ENCODE results near the gene TM4SF4.
A peak's percentile ranks its signal among the peaks of the same experiment; 100 is the strongest.

The TM4SF4 gene

GRCh38 chr3:149547954-149548668 lies 73.6 kb downstream of the TM4SF4 start:
- Histone ChIP-seq H3K18ac (ENCODE audit: low read length) (no peak overlapping the region), H2BK120ac (ENCODE audit: low read depth, low read length) (no peak overlapping the region), H3K4me2 (ENCODE audit: insufficient read depth, low read length, poor library complexity, severe bottlenecking) (no peak overlapping the region), H3K27me3 (ENCODE audit: control insufficient read depth in 3 of 3, insufficient read depth in 3 of 3, low read depth in 1 of 3, low read length in 3 of 3) (no peaks in the 10 kb centered on the region), H2BK12ac (ENCODE audit: low read length) (no peak overlapping the region), H3K23ac (ENCODE audit: low read depth, low read length, poor library complexity) (no peak overlapping the region), H2BK5ac (ENCODE audit: low read length) (no peak overlapping the region), H3K14ac (ENCODE audit: low read length) (no peak overlapping the region), H3K9ac (ENCODE audit: low read depth, low read length, poor library complexity) (no peak overlapping the region), H4K8ac (ENCODE audit: low read depth, low read length) (no peak overlapping the region), H2BK15ac (ENCODE audit: low read length) (no peak overlapping the region), H3K4me1 (ENCODE audit: control insufficient read depth in 2 of 2, insufficient read depth in 1 of 2, low read depth in 1 of 2, low read length in 2 of 2) (peaks cover 0 to 8% of the 10 kb centered on the region in 2 donors), H4K91ac (ENCODE audit: low read depth, low read length, poor library complexity) (no peak overlapping the region), H3K9me3 (replicated peaks in 1 of 2; ENCODE audit: control insufficient read depth in 2 of 2, insufficient read depth in 1 of 2, low read depth in 1 of 2, low read length in 2 of 2) (no peaks in the 10 kb centered on the region), H3K79me1 (ENCODE audit: low read depth, low read length) (no peaks in the 10 kb centered on the region), H3K27ac (replicated peaks; ENCODE audit: low read length) (no peak overlapping the region), H2AK5ac (ENCODE audit: low read depth, low read length) (no peak overlapping the region), H3K36me3 (replicated peaks in 1 of 2; ENCODE audit: control insufficient read depth in 2 of 2, insufficient read depth in 2 of 2, low read length in 2 of 2) (peaks cover 0 to 11% of the 10 kb centered on the region in 2 donors), H3K4me3 (ENCODE audit: low read length in 2 of 2) (no peak overlapping the region), H2AFZ (ENCODE audit: low read length) (no peak overlapping the region), H3K4ac (ENCODE audit: low read length) (no peak overlapping the region)
- no peak for DNase-seq (ENCODE audit: low spot score)
- WGBS, 2 donors (ENCODE audit: extremely low coverage in 2 of 2, insufficient read length in 2 of 2, insufficient replicate concordance in 1 of 2): no CpG with 5 or more reads among the region's 13 CpGs

GRCh38 chr3:149548669-149549065 lies 74.2 kb downstream of the TM4SF4 start:
- Histone ChIP-seq H3K4me1 (ENCODE audit: control insufficient read depth in 2 of 2, insufficient read depth in 1 of 2, low read depth in 1 of 2, low read length in 2 of 2) (peaks cover 3 to 10% of the 10 kb centered on the region in 2 donors), H3K23ac (ENCODE audit: low read depth, low read length, poor library complexity) (no peak overlapping the region), H3K27me3 (ENCODE audit: control insufficient read depth in 3 of 3, insufficient read depth in 3 of 3, low read depth in 1 of 3, low read length in 3 of 3) (no peaks in the 10 kb centered on the region), H3K9me3 (replicated peaks in 1 of 2; ENCODE audit: control insufficient read depth in 2 of 2, insufficient read depth in 1 of 2, low read depth in 1 of 2, low read length in 2 of 2) (no peaks in the 10 kb centered on the region), H4K8ac (ENCODE audit: low read depth, low read length) (no peak overlapping the region), H2BK12ac (ENCODE audit: low read length) (no peak overlapping the region), H3K79me1 (ENCODE audit: low read depth, low read length) (no peaks in the 10 kb centered on the region), H3K9ac (ENCODE audit: low read depth, low read length, poor library complexity) (no peak overlapping the region), H3K36me3 (replicated peaks in 1 of 2; ENCODE audit: control insufficient read depth in 2 of 2, insufficient read depth in 2 of 2, low read length in 2 of 2) (peaks cover 0 to 11% of the 10 kb centered on the region in 2 donors), H3K27ac (replicated peaks; ENCODE audit: low read length) (no peak overlapping the region), H2BK120ac (ENCODE audit: low read depth, low read length) (no peak overlapping the region), H4K91ac (ENCODE audit: low read depth, low read length, poor library complexity) (no peak overlapping the region), H3K4me3 (ENCODE audit: low read length in 2 of 2) (no peak overlapping the region), H3K14ac (ENCODE audit: low read length) (no peak overlapping the region), H3K18ac (ENCODE audit: low read length) (no peak overlapping the region), H2AK5ac (ENCODE audit: low read depth, low read length) (no peak overlapping the region), H3K4ac (ENCODE audit: low read length) (no peak overlapping the region), H2AFZ (ENCODE audit: low read length) (no peak overlapping the region), H2BK5ac (ENCODE audit: low read length) (no peak overlapping the region), H2BK15ac (ENCODE audit: low read length) (no peak overlapping the region), H3K4me2 (ENCODE audit: insufficient read depth, low read length, poor library complexity, severe bottlenecking) (no peak overlapping the region)
- WGBS, 2 donors (ENCODE audit: extremely low coverage in 2 of 2, insufficient read length in 2 of 2, insufficient replicate concordance in 1 of 2): no CpG with 5 or more reads among the region's 4 CpGs
- no peak for DNase-seq (ENCODE audit: low spot score)

GRCh38 chr3:149551500-149551899 lies 77.0 kb downstream of the TM4SF4 start:
- no peak overlapping the region for H4K91ac ChIP-seq (ENCODE audit: low read depth, low read length, poor library complexity)
- H3K4me2 ChIP-seq (ENCODE audit: insufficient read depth, low read length, poor library complexity, severe bottlenecking): no peak overlapping the region
- no peak overlapping the region for H2BK5ac ChIP-seq (ENCODE audit: low read length)
- DNase-seq (ENCODE audit: low spot score): no peak
- H3K9ac ChIP-seq (ENCODE audit: low read depth, low read length, poor library complexity): no peak overlapping the region
- H3K4me3 ChIP-seq (ENCODE audit: low read length in 2 of 2): no peak overlapping the region
- H3K36me3 ChIP-seq (replicated peaks in 1 of 2; ENCODE audit: control insufficient read depth in 2 of 2, insufficient read depth in 2 of 2, low read length in 2 of 2): peaks cover 0 to 8% of the 10 kb centered on the region in 2 donors
- H2BK15ac ChIP-seq (ENCODE audit: low read length): no peak overlapping the region
- no peak overlapping the region for H2AFZ ChIP-seq (ENCODE audit: low read length)
- no peak overlapping the region for H3K18ac ChIP-seq (ENCODE audit: low read length)
- no peak overlapping the region for H3K14ac ChIP-seq (ENCODE audit: low read length)
- peak overlapping the region; percentile 14 for H3K27ac ChIP-seq (replicated peaks; ENCODE audit: low read length)
- H2BK12ac ChIP-seq (ENCODE audit: low read length): no peak overlapping the region
- no peak overlapping the region for H3K4ac ChIP-seq (ENCODE audit: low read length)
- no peak overlapping the region for H3K23ac ChIP-seq (ENCODE audit: low read depth, low read length, poor library complexity)
- peaks cover 19% of the 10 kb centered on the region in 2 donors for H3K4me1 ChIP-seq (ENCODE audit: control insufficient read depth in 2 of 2, insufficient read depth in 1 of 2, low read depth in 1 of 2, low read length in 2 of 2)
- H3K9me3 ChIP-seq (replicated peaks in 1 of 2; ENCODE audit: control insufficient read depth in 2 of 2, insufficient read depth in 1 of 2, low read depth in 1 of 2, low read length in 2 of 2): no peaks in the 10 kb centered on the region
- H4K8ac ChIP-seq (ENCODE audit: low read depth, low read length): no peak overlapping the region
- H3K27me3 ChIP-seq (ENCODE audit: control insufficient read depth in 3 of 3, insufficient read depth in 3 of 3, low read depth in 1 of 3, low read length in 3 of 3): no peaks in the 10 kb centered on the region
- no peak overlapping the region for H2BK120ac ChIP-seq (ENCODE audit: low read depth, low read length)
- no peak overlapping the region for H2AK5ac ChIP-seq (ENCODE audit: low read depth, low read length)
- H3K79me1 ChIP-seq (ENCODE audit: low read depth, low read length): no peaks in the 10 kb centered on the region

GRCh38 chr3:149552700-149553099 lies 78.2 kb downstream of the TM4SF4 start:
- Histone ChIP-seq H3K4ac (ENCODE audit: low read length) (no peak overlapping the region), H3K36me3 (replicated peaks in 1 of 2; ENCODE audit: control insufficient read depth in 2 of 2, insufficient read depth in 2 of 2, low read length in 2 of 2) (peaks cover 0 to 8% of the 10 kb centered on the region in 2 donors), H2BK12ac (ENCODE audit: low read length) (no peak overlapping the region), H2AFZ (ENCODE audit: low read length) (no peak overlapping the region), H3K9me3 (replicated peaks in 1 of 2; ENCODE audit: control insufficient read depth in 2 of 2, insufficient read depth in 1 of 2, low read depth in 1 of 2, low read length in 2 of 2) (no peaks in the 10 kb centered on the region), H3K4me1 (ENCODE audit: control insufficient read depth in 2 of 2, insufficient read depth in 1 of 2, low read depth in 1 of 2, low read length in 2 of 2) (peaks cover 19% of the 10 kb centered on the region in 2 donors), H3K4me3 (ENCODE audit: low read length in 2 of 2) (no peak overlapping the region), H4K8ac (ENCODE audit: low read depth, low read length) (no peak overlapping the region), H4K91ac (ENCODE audit: low read depth, low read length, poor library complexity) (no peak overlapping the region), H2BK120ac (ENCODE audit: low read depth, low read length) (no peak overlapping the region), H3K4me2 (ENCODE audit: insufficient read depth, low read length, poor library complexity, severe bottlenecking) (no peak overlapping the region), H3K79me1 (ENCODE audit: low read depth, low read length) (no peaks in the 10 kb centered on the region), H3K27ac (replicated peaks; ENCODE audit: low read length) (no peak overlapping the region), H3K18ac (ENCODE audit: low read length) (no peak overlapping the region), H3K9ac (ENCODE audit: low read depth, low read length, poor library complexity) (no peak overlapping the region), H2AK5ac (ENCODE audit: low read depth, low read length) (no peak overlapping the region), H3K14ac (ENCODE audit: low read length) (no peak overlapping the region), H3K27me3 (ENCODE audit: control insufficient read depth in 3 of 3, insufficient read depth in 3 of 3, low read depth in 1 of 3, low read length in 3 of 3) (no peaks in the 10 kb centered on the region), H3K23ac (ENCODE audit: low read depth, low read length, poor library complexity) (no peak overlapping the region), H2BK5ac (ENCODE audit: low read length) (no peak overlapping the region), H2BK15ac (ENCODE audit: low read length) (no peak overlapping the region)
- no CpG with 5 or more reads among the region's 2 CpGs for WGBS, 2 donors (ENCODE audit: extremely low coverage in 2 of 2, insufficient read length in 2 of 2, insufficient replicate concordance in 1 of 2)
- no peak for DNase-seq (ENCODE audit: low spot score)

Measured in neuronal stem cell (in vitro differentiated cells).